Measurements from ENCODE around the gene ELMO2.

The ELMO2 gene

DNA sequence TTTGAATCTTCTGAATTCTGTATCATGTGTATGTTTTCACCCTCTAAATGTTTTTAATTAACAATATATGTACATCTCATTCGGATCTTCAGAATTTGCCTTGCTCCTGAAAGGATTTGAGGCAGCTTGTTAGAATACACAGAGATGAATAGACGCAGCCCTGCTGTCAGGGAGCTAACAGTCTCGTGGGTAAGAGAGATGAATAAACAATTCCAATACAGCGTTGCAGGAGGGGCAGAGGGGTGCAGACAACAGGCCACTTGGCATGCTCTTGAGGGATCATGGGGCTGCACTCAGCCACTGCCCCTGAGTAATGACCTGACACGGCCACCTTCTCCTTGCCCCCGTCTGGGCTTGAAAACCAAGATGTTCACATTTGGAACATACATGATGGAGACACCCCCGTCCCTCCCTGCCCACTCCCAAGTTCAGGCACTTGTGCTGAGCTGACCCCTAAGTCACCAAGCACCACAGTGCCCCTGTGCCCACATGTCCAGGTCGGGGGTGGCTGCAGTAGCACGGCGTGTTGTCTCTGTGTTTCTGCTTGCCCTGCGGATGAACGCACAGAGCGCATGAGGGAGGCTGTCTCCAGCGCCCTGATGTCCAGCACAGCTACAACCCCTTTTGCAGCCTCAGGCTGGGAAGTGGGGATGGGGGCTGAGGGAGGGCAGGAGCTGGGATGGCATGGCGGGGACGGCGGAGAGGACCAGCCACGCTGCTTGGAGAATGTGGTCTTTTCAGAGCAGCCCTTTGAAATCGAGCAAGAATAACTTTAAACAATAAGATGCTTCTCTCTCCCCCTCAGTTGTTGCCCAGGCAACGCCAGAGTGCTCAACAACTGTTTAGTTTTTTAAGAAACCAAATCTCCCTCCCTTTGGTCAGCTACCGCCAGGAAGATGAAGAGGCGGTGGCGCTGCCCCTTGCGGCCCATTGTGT lies 65.1 kb downstream of the ELMO2 start:
- H3K4me2 ChIP-seq (ENCODE audit: low read length), result no peak overlapping the region
- no peak overlapping the region for H2BK5ac ChIP-seq (ENCODE audit: low read depth, low read length, poor library complexity)
- H3K9me3 ChIP-seq (ENCODE audit: insufficient read depth, low read depth, low read length), result no peaks in the 10 kb centered on the region
- H2BK12ac ChIP-seq (ENCODE audit: low read length), result no peak overlapping the region
- no peak overlapping the region for H3K9ac ChIP-seq (ENCODE audit: low read length)
- H3K23ac ChIP-seq (ENCODE audit: low read length), result no peak overlapping the region
- no peak overlapping the region for H3K27ac ChIP-seq (ENCODE audit: low read depth, low read length)
- no peak overlapping the region for H3K18ac ChIP-seq (ENCODE audit: low read length)
- no peaks in the 10 kb centered on the region for H3K79me2 ChIP-seq (ENCODE audit: control insufficient read depth, insufficient read depth, low read length, poor library complexity)
- no peak overlapping the region for H3K4ac ChIP-seq (ENCODE audit: low read depth, low read length)
- no peak overlapping the region for H4K8ac ChIP-seq (ENCODE audit: low read depth, low read length)
- no peak overlapping the region for H4K91ac ChIP-seq (ENCODE audit: low read depth, low read length)
- no peak overlapping the region for H2AK5ac ChIP-seq (ENCODE audit: low read length)
- H4K12ac ChIP-seq (ENCODE audit: low read depth, low read length), result no peak overlapping the region
- H2BK120ac ChIP-seq (ENCODE audit: insufficient read depth, low read length, poor library complexity), result no peak overlapping the region
- H3K27me3 ChIP-seq (ENCODE audit: insufficient read depth, low read length), result no peaks in the 10 kb centered on the region
- WGBS (ENCODE audit: extremely low coverage, insufficient coverage, insufficient read length), result no CpG with 5 or more reads among the region's 24 CpGs
- no peaks in the 10 kb centered on the region for H3K4me1 ChIP-seq (ENCODE audit: control insufficient read depth in 1 of 2, insufficient read depth in 2 of 2, low read length in 2 of 2)
- no peaks in the 10 kb centered on the region for H3K36me3 ChIP-seq (ENCODE audit: control insufficient read depth in 1 of 2, insufficient read depth in 2 of 2, low read length in 2 of 2)
- no peaks in the 10 kb centered on the region for H3K79me1 ChIP-seq (ENCODE audit: low read length)
- no peak for DNase-seq
- H2AFZ ChIP-seq (ENCODE audit: insufficient read depth, low read length, poor library complexity), result no peak overlapping the region
- no peak overlapping the region for H3K14ac ChIP-seq (ENCODE audit: low read length)
- no peak overlapping the region for H3K4me3 ChIP-seq (ENCODE audit: low read depth, low read length)

GRCh38 chr20:46339037-46339436 lies 67.4 kb downstream of the ELMO2 start:
- H2BK12ac ChIP-seq (ENCODE audit: low read length), result no peak overlapping the region
- no peak for DNase-seq
- WGBS (ENCODE audit: extremely low coverage, insufficient coverage, insufficient read length), result no CpG with 5 or more reads among the region's 7 CpGs
- no peaks in the 10 kb centered on the region for H3K79me2 ChIP-seq (ENCODE audit: control insufficient read depth, insufficient read depth, low read length, poor library complexity)
- H3K23ac ChIP-seq (ENCODE audit: low read length), result no peak overlapping the region
- H3K14ac ChIP-seq (ENCODE audit: low read length), result no peak overlapping the region
- no peaks in the 10 kb centered on the region for H3K9me3 ChIP-seq (ENCODE audit: insufficient read depth, low read depth, low read length)
- no peak overlapping the region for H2AFZ ChIP-seq (ENCODE audit: insufficient read depth, low read length, poor library complexity)
- H2BK5ac ChIP-seq (ENCODE audit: low read depth, low read length, poor library complexity), result no peak overlapping the region
- H3K4ac ChIP-seq (ENCODE audit: low read depth, low read length), result no peak overlapping the region
- H4K12ac ChIP-seq (ENCODE audit: low read depth, low read length), result no peak overlapping the region
- no peak overlapping the region for H3K27ac ChIP-seq (ENCODE audit: low read depth, low read length)
- H3K4me1 ChIP-seq (ENCODE audit: control insufficient read depth in 1 of 2, insufficient read depth in 2 of 2, low read length in 2 of 2), result no peaks in the 10 kb centered on the region
- no peak overlapping the region for H2AK5ac ChIP-seq (ENCODE audit: low read length)
- H3K9ac ChIP-seq (ENCODE audit: low read length), result no peak overlapping the region
- no peak overlapping the region for H3K4me2 ChIP-seq (ENCODE audit: low read length)
- no peak overlapping the region for H3K4me3 ChIP-seq (ENCODE audit: low read depth, low read length)
- no peaks in the 10 kb centered on the region for H3K79me1 ChIP-seq (ENCODE audit: low read length)
- no peak overlapping the region for H4K91ac ChIP-seq (ENCODE audit: low read depth, low read length)
- no peaks in the 10 kb centered on the region for H3K36me3 ChIP-seq (ENCODE audit: control insufficient read depth in 1 of 2, insufficient read depth in 2 of 2, low read length in 2 of 2)
- H2BK120ac ChIP-seq (ENCODE audit: insufficient read depth, low read length, poor library complexity), result no peak overlapping the region
- H3K27me3 ChIP-seq (ENCODE audit: insufficient read depth, low read length), result no peaks in the 10 kb centered on the region
- H3K18ac ChIP-seq (ENCODE audit: low read length), result no peak overlapping the region
- H4K8ac ChIP-seq (ENCODE audit: low read depth, low read length), result no peak overlapping the region

GRCh38 chr20:46336735-46337134 lies 69.7 kb downstream of the ELMO2 start:
- Histone ChIP-seq H3K4me2 (ENCODE audit: low read length) (no peak overlapping the region), H2BK120ac (ENCODE audit: insufficient read depth, low read length, poor library complexity) (no peak overlapping the region), H3K23ac (ENCODE audit: low read length) (no peak overlapping the region), H4K12ac (ENCODE audit: low read depth, low read length) (no peak overlapping the region), H3K9ac (ENCODE audit: low read length) (no peak overlapping the region), H3K9me3 (ENCODE audit: insufficient read depth, low read depth, low read length) (no peaks in the 10 kb centered on the region), H3K79me1 (ENCODE audit: low read length) (no peaks in the 10 kb centered on the region), H2BK5ac (ENCODE audit: low read depth, low read length, poor library complexity) (no peak overlapping the region), H2BK12ac (ENCODE audit: low read length) (no peak overlapping the region), H4K91ac (ENCODE audit: low read depth, low read length) (no peak overlapping the region), H3K14ac (ENCODE audit: low read length) (no peak overlapping the region), H3K27me3 (ENCODE audit: insufficient read depth, low read length) (no peaks in the 10 kb centered on the region), H3K4me1 (ENCODE audit: control insufficient read depth in 1 of 2, insufficient read depth in 2 of 2, low read length in 2 of 2) (no peaks in the 10 kb centered on the region), H3K79me2 (ENCODE audit: control insufficient read depth, insufficient read depth, low read length, poor library complexity) (no peaks in the 10 kb centered on the region), H4K8ac (ENCODE audit: low read depth, low read length) (no peak overlapping the region), H2AFZ (ENCODE audit: insufficient read depth, low read length, poor library complexity) (no peak overlapping the region), H3K27ac (ENCODE audit: low read depth, low read length) (no peak overlapping the region), H3K18ac (ENCODE audit: low read length) (no peak overlapping the region), H2AK5ac (ENCODE audit: low read length) (no peak overlapping the region), H3K4ac (ENCODE audit: low read depth, low read length) (no peak overlapping the region), H3K36me3 (ENCODE audit: control insufficient read depth in 1 of 2, insufficient read depth in 2 of 2, low read length in 2 of 2) (no peaks in the 10 kb centered on the region), H3K4me3 (ENCODE audit: low read depth, low read length) (no peak overlapping the region)
- no CpG with 5 or more reads among the region's 3 CpGs for WGBS (ENCODE audit: extremely low coverage, insufficient coverage, insufficient read length)
- no peak for DNase-seq

- Histone ChIP-seq H3K79me2 (ENCODE audit: control insufficient read depth, insufficient read depth, low read length, poor library complexity) (no peaks in the 10 kb centered on the region), H4K12ac (ENCODE audit: low read depth, low read length) (no peak overlapping the region), H3K4me3 (ENCODE audit: low read depth, low read length) (no peak overlapping the region), H3K23ac (ENCODE audit: low read length) (no peak overlapping the region), H3K79me1 (ENCODE audit: low read length) (no peaks in the 10 kb centered on the region), H2BK5ac (ENCODE audit: low read depth, low read length, poor library complexity) (no peak overlapping the region), H2BK120ac (ENCODE audit: insufficient read depth, low read length, poor library complexity) (no peak overlapping the region), H3K27ac (ENCODE audit: low read depth, low read length) (no peak overlapping the region), H3K4me1 (ENCODE audit: control insufficient read depth in 1 of 2, insufficient read depth in 2 of 2, low read length in 2 of 2) (no peaks in the 10 kb centered on the region), H3K36me3 (ENCODE audit: control insufficient read depth in 1 of 2, insufficient read depth in 2 of 2, low read length in 2 of 2) (no peaks in the 10 kb centered on the region), H2AK5ac (ENCODE audit: low read length) (no peak overlapping the region), H3K4ac (ENCODE audit: low read depth, low read length) (no peak overlapping the region), H3K14ac (ENCODE audit: low read length) (no peak overlapping the region), H2BK12ac (ENCODE audit: low read length) (no peak overlapping the region), H2AFZ (ENCODE audit: insufficient read depth, low read length, poor library complexity) (no peak overlapping the region), H3K27me3 (ENCODE audit: insufficient read depth, low read length) (no peaks in the 10 kb centered on the region), H4K91ac (ENCODE audit: low read depth, low read length) (no peak overlapping the region), H3K18ac (ENCODE audit: low read length) (no peak overlapping the region), H3K9me3 (ENCODE audit: insufficient read depth, low read depth, low read length) (no peaks in the 10 kb centered on the region), H3K9ac (ENCODE audit: low read length) (no peak overlapping the region), H4K8ac (ENCODE audit: low read depth, low read length) (no peak overlapping the region), H3K4me2 (ENCODE audit: low read length) (no peak overlapping the region)
- no CpG with 5 or more reads among the region's 9 CpGs for WGBS (ENCODE audit: extremely low coverage, insufficient coverage, insufficient read length)
- no peak for DNase-seq
These were observed 72.0 kb downstream of the ELMO2 start for GRCh38 chr20:46334303-46334904.

Data from trophoblast cell (in vitro differentiated cells and primary cell).